ENCODE results near the gene PDCD1LG2.

GRCh38 chr9:5515261-5515650, 4.9 kb downstream of the PDCD1LG2 start:
- no peak for TF ChIP-seq CTCF (IDR thresholded peaks at IDR 0.05)
- TF ChIP-seq POLR2AphosphoS5 (IDR thresholded peaks at IDR 0.05): no peak
